ENCODE data around the gene POU3F1.

The POU3F1 gene

GRCh38 chr1:38046333-38046883 lies at the start of gene POU3F1:
Gene POU3F1 (minus strand): TSS chr1:38046793. CDS start chr1:38046743, 50 bp downstream.
- DNase-seq = peak; percentile 11

GRCh38 chr1:38095454-38095931 lies 48.9 kb upstream of the POU3F1 start:
- DNase-seq = no peak

- no peak for DNase-seq
These were observed 48.2 kb upstream of the POU3F1 start for GRCh38 chr1:38094711-38095290.

GRCh38 chr1:38093569-38094520 lies 47.3 kb upstream of the POU3F1 start:
- no peak for DNase-seq

- DNase-seq = no peak
These were observed 45.7 kb upstream of the POU3F1 start for GRCh38 chr1:38092256-38092655.

- no peak for DNase-seq
These were observed 44.2 kb upstream of the POU3F1 start for GRCh38 chr1:38090796-38091195.

GRCh38 chr1:38089712-38090360 lies 43.2 kb upstream of the POU3F1 start:
- DNase-seq = no peak

- no peak for DNase-seq
These were observed 42.2 kb upstream of the POU3F1 start for GRCh38 chr1:38088791-38089190.

- no peak for DNase-seq
These were observed 41.8 kb upstream of the POU3F1 start for GRCh38 chr1:38088366-38088765.

GRCh38 chr1:38087676-38088075 lies 41.1 kb upstream of the POU3F1 start:
- DNase-seq = no peak

- no peak for DNase-seq
These were observed 39.2 kb upstream of the POU3F1 start for GRCh38 chr1:38085666-38086330.

- no peak for DNase-seq
These were observed 38.1 kb upstream of the POU3F1 start for GRCh38 chr1:38084700-38085099.

- no peak for DNase-seq
These were observed 37.5 kb upstream of the POU3F1 start for GRCh38 chr1:38084113-38084512.

- DNase-seq = no peak
These were observed 36.9 kb upstream of the POU3F1 start for GRCh38 chr1:38083541-38083940.

- no peak for DNase-seq
These were observed 36.2 kb upstream of the POU3F1 start for GRCh38 chr1:38082769-38083263.

GRCh38 chr1:38079019-38079418 lies 32.4 kb upstream of the POU3F1 start:
- DNase-seq = no peak

GRCh38 chr1:38077523-38078147 lies 31.0 kb upstream of the POU3F1 start:
- no peak for DNase-seq

GRCh38 chr1:38076455-38076854 lies 29.9 kb upstream of the POU3F1 start:
- DNase-seq = no peak

- no peak for DNase-seq
These were observed 29.4 kb upstream of the POU3F1 start for GRCh38 chr1:38076038-38076437.

GRCh38 chr1:38075191-38075590 lies 28.6 kb upstream of the POU3F1 start:
- no peak for DNase-seq

- no peak for DNase-seq
These were observed 27.7 kb upstream of the POU3F1 start for GRCh38 chr1:38074302-38074677.

Data from CD4-positive, alpha-beta T cell treated with Interferon gamma for 1 hour (primary cell).